Epithelial cell of proximal tubule (primary cell): ENCODE results near the gene KIDINS220. TPM values are rescaled to one million over a fixed set of nuclear protein-coding genes. Genes with fewer than 3 reads are reported as not detected.

Experiments used
- DNase-seq: peaks from one replicate; pipeline ENCODE4 v3.0.0-alpha.2; 2011; ENCODE audit warnings: low read depth
- H3K4me3 ChIP-seq: 2 replicates; pipeline ENCODE4 v1.5.1; 2011; ENCODE audit warnings: low read depth, mild to moderate bottlenecking, low read length
- total RNA-seq: library from RNA; depleted of rRNA; stranded (reverse); fragments of >200 nt; gene quantifications from 2 replicates; pipeline ENCODE4 v1.2.3, GENCODE V29; 2015
- TF ChIP-seq, protein P1 (sequence below): conservative IDR thresholded peaks from 2 replicates; pipeline ENCODE4 v1.5.1; 2012; ENCODE audit warnings: low read depth, mild to moderate bottlenecking, low read length

The KIDINS220 gene
- total RNA-seq, 1 donor from 2014 or later, result 27.0 TPM

DNA sequence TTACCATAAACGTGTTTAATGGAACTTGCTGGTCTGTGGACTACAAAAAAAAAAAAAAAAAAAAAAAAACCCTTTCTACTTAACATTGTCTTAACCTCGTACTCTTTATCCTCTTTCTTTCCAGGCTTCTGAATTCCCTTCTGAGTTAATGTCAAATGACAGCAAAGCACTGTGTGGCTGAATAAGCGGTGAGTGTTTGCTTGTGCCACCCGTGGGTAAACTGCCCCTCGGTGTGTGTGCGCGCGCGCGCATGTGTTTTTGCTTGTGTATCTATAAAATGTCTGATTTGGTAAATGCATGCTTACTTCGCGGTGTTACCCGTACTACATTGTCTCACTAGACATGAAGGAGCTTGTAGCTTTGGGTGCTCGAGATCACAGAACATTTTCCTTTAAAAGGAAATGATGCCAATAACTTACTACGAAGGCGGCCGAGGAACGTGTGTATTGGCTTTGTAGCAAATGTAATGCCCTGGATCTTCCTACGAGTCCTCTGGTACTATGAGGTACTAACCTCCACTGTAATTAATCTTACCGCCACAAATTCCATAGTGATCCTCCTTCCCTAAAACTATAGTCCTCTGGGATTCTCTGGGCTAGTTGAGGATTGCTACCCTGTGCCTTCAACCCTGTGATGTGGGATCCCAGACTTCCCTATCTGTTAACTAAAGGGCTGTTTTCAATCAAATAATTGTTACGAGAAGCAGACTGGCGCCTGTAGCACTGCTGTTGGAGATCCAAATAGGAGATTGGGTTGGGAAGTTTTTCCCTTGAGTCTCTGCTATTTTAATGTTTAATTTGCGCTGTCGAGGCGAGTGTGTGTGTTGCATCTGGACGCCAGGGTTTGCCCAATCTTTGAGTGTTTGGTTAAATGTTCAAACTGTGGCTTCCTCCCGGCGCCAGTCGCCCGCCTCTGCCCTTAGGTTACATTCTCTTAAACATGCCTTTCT is 154.4 kb downstream of the KIDINS220 start:
- TF ChIP-seq, protein P1, sequence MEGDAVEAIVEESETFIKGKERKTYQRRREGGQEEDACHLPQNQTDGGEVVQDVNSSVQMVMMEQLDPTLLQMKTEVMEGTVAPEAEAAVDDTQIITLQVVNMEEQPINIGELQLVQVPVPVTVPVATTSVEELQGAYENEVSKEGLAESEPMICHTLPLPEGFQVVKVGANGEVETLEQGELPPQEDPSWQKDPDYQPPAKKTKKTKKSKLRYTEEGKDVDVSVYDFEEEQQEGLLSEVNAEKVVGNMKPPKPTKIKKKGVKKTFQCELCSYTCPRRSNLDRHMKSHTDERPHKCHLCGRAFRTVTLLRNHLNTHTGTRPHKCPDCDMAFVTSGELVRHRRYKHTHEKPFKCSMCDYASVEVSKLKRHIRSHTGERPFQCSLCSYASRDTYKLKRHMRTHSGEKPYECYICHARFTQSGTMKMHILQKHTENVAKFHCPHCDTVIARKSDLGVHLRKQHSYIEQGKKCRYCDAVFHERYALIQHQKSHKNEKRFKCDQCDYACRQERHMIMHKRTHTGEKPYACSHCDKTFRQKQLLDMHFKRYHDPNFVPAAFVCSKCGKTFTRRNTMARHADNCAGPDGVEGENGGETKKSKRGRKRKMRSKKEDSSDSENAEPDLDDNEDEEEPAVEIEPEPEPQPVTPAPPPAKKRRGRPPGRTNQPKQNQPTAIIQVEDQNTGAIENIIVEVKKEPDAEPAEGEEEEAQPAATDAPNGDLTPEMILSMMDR, result no peak
- H3K4me3 ChIP-seq, result peak overlapping the region; percentile 97
- DNase-seq, result no peak

DNA sequence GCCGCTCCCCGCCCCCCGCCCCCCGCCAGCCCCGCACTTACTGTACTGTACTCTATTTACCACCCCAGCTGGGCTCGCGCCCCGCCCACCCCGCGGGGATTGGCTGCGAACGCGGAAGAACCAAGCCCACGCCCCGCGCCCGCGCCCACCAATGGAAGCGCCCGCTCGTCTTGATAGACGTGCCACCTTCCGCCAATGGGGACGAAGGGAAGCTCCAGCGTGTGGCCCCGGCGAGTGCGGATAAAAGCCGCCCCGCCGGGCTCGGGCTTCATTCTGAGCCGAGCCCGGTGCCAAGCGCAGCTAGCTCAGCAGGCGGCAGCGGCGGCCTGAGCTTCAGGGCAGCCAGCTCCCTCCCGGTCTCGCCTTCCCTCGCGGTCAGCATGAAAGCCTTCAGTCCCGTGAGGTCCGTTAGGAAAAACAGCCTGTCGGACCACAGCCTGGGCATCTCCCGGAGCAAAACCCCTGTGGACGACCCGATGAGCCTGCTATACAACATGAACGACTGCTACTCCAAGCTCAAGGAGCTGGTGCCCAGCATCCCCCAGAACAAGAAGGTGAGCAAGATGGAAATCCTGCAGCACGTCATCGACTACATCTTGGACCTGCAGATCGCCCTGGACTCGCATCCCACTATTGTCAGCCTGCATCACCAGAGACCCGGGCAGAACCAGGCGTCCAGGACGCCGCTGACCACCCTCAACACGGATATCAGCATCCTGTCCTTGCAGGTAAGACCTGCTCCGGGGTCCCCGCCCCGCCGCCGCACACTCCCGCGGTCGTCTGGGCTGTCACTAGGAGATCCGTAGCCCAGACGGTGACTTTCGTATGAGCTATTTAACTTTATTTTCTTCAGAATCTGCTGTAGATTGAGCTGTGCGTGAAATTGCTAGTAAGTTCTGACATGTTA is 155.4 kb downstream of the KIDINS220 start, which contains the start of gene ID2:
ID2 (plus strand) TSS at position 271 of the 907 bp plus-strand sequence; CDS start at position 381, 110 bp downstream.
- peak within 1 kb of the TSS; percentile 97 for H3K4me3 ChIP-seq
- TF ChIP-seq, protein P1, result no peak
- DNase-seq, result no peak

DNA sequence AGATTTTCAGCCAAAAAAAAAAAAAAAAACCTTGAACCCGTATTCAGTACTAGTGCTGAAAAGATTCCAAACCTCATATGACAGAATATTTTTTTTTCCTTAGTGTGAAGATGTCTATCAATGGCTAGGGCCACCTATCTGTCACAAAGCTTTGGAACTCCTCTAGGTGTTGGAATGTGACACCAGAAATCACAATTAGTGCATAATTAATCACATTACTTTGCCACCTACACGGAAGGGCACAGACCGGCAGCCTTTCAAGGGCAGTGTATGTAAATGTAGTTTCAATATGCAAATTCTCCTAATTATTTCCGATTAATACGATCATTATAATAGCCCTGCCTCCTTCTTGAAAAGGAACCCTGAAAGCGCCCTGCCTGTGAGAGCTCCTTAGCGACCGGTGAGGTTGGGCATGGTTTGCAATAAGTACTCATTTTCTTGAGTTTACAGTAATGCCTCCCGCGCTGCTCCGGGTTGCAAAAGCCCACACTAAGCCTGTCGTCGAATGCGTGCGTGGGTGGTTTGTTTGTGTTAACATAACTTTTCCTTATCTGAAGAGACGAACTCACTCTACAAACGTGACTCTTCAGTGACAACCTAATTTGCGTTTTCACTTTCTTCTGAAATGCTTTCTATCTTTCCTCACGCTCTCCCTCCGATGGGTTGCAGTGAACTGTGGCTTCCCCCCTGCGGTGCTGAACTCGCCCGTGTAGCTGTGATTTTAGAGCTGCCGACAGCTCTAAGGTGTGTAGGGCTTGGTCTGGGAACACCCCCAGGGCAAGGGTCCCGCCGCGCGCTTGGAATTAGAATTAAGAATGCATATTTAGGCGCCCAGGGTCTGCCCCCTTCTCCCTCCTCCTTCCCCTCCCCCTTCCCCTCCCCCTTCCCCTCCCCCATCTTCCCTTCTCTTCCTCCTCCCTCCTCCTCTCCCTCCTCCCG is 156.3 kb downstream of the KIDINS220 start:
- H3K4me3 ChIP-seq, result peak overlapping the region; percentile 71
- TF ChIP-seq, protein P1, result no peak
- no peak for DNase-seq

DNA sequence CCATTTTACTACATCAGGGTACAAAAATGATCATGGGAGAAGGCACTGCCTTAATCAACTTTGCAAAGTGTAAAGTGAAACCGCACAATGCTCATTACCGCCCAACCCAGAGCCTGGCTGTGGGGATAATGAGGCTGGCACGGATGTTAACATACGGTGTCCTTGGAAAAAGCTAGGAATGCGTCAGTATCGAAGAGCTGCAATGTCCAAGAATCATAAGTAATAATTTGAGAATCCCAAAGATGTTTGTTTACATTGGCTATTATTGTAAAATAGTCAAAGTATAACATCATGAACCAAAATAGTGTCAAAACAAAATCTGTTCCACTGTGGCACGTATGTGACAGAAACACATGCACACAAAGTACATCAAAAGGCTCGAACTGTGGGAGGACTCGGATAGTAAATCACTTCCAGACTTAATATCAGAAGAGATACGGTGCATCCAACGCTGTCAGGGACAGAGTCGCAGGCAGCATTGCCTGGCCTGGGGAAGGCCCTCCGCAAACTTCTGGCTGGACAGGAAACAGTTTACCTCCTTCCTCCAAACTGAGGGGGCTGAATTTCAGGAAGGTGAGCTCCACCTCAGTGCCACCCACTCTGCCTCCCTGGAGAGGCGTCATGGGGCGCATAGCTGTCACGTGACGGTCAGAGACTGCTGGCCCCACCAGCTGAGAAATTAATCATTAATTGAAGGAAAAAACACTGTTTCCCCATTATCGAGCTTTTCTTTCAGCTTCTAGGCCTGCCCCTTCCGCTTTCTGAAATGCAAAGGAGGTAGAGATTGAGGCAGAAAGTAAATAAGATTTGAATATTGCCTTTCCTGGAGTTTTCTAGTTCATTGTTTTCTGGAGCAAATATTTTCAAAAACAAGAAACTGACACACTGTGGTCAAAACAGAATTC is 157.3 kb downstream of the KIDINS220 start:
- TF ChIP-seq, protein P1, result no peak
- H3K4me3 ChIP-seq, result peak overlapping the region; percentile 71
- no peak for DNase-seq

DNA sequence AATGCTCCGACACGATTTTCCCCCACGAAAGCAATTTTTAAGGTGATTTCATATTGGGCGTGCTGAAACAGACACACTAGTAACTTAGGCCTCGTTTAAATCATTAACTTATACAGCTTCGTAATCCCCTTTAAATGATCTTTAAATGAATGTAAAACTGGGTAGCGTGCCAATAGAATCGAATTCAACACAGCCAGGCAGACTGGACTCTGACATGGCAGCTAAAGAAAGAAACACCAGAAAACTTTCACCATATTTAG is 157.9 kb downstream of the KIDINS220 start:
- DNase-seq, result no peak
- peak overlapping the region; percentile 71 for H3K4me3 ChIP-seq
- TF ChIP-seq, protein P1, result no peak

Other genes with a start within 250 kb of the KIDINS220 start
- 7.1 and 28.3 TPM in 2 replicates for gene ID2, start 155.6 kb downstream of the KIDINS220 start, total RNA-seq
- 23.3 and 34.9 TPM in 2 replicates for gene MBOAT2, start 166.1 kb upstream of the KIDINS220 start, total RNA-seq